ENCODE measurements around the gene TWSG1. TPM values are rescaled to one million over a fixed set of nuclear protein-coding genes. Genes with fewer than 3 reads are reported as not detected.

The TWSG1 gene
- total and polyA plus RNA-seq, 10 of the 15 experiments (the other 5 are each of a cell fraction or from before 2014, with no cell fraction given), result 11.1 to 45.1 (median 27.7) TPM

DNA sequence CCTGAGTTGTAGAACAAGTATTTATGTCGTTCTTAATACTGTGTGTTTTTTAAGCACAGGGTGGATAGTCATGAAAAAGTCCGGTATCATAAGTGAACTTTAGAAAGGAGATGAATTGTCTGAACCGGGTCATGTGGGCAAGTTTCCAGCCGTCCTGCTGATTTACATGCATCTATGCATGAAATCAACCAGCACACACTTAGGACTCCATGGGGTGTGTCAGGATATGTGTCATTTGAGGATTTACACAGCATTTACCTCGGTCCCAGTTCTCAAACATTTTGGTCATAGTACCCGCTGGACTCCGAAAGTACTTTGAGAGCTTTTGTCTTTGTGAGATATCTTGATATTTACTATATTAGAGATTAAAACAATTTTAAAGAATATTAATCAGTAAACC lies 47.5 kb upstream of the TWSG1 start:
- Histone ChIP-seq H3K27me3 (replicated peaks in 1 of 2; ENCODE audit: control insufficient read depth in 2 of 2, insufficient read depth in 2 of 2, low read length in 1 of 2) (no peaks in the 10 kb centered on the region), H3K79me2 (ENCODE audit: control insufficient read depth, insufficient read depth, low read length) (no peaks in the 10 kb centered on the region), H4K20me1 (ENCODE audit: control insufficient read depth, insufficient read depth) (no peaks in the 10 kb centered on the region), H3K27ac (ENCODE audit: control insufficient read depth, insufficient read depth) (no peak overlapping the region), H3K4me2 (ENCODE audit: control insufficient read depth, insufficient read depth) (no peak overlapping the region), H3K9me3 (replicated peaks; ENCODE audit: control insufficient read depth, insufficient read depth, low read length) (peaks cover 2% of the 10 kb centered on the region; the same call in 1 of the 3 replicates), H3K4me3 (no peak overlapping the region), H3K4me1 (ENCODE audit: control insufficient read depth, insufficient read depth, low read length) (no peaks in the 10 kb centered on the region), H3K36me3 (ENCODE audit: control insufficient read depth in 2 of 2, insufficient read depth in 2 of 2, low read length in 1 of 2) (no peaks in the 10 kb centered on the region), H3K9ac (ENCODE audit: control insufficient read depth, insufficient read depth, low read length) (no peak overlapping the region), H2AFZ (ENCODE audit: control insufficient read depth, low read depth, low read length) (no peak overlapping the region)
- FAIRE-seq (no peak), ATAC-seq (no peak), DNase-seq (ENCODE audit: low read depth, low spot score) (no peak)
- ChIA-PET RAD21 (ENCODE audit: unreplicated experiment) (no interaction called here), SMC1A (ENCODE audit: uncharacterized antibody, unreplicated experiment) (interaction anchor here (0.6 kb wide), 1 partner anchor 13 kb away, joined by 3 read pairs; no protein-coding TSS in a partner anchor), POLR2A (no interaction called here), CTCF (no interaction called here)
- intact Hi-C loops (cut with micrococcal nuclease; ENCODE audit: unreplicated experiment) (no loop called here), in situ Hi-C loops (cut with MboI) (no loop called here)
- no TSS peak for BruUV-seq (replicated peaks)
- TF ChIP-seq, protein P1, sequence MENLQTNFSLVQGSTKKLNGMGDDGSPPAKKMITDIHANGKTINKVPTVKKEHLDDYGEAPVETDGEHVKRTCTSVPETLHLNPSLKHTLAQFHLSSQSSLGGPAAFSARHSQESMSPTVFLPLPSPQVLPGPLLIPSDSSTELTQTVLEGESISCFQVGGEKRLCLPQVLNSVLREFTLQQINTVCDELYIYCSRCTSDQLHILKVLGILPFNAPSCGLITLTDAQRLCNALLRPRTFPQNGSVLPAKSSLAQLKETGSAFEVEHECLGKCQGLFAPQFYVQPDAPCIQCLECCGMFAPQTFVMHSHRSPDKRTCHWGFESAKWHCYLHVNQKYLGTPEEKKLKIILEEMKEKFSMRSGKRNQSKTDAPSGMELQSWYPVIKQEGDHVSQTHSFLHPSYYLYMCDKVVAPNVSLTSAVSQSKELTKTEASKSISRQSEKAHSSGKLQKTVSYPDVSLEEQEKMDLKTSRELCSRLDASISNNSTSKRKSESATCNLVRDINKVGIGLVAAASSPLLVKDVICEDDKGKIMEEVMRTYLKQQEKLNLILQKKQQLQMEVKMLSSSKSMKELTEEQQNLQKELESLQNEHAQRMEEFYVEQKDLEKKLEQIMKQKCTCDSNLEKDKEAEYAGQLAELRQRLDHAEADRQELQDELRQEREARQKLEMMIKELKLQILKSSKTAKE (IDR thresholded peaks at IDR 0.05; ENCODE audit: low read depth, poor library complexity, severe bottlenecking), result no peak
- TF ChIP-seq, protein P2, sequence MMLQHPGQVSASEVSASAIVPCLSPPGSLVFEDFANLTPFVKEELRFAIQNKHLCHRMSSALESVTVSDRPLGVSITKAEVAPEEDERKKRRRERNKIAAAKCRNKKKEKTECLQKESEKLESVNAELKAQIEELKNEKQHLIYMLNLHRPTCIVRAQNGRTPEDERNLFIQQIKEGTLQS (IDR thresholded peaks at IDR 0.05; ENCODE audit: borderline replicate concordance, extremely low read depth, low read depth, low read length), result no peak
- no peak for TF ChIP-seq RBBP5 (conservative IDR thresholded peaks at IDR 0.05)
- TF ChIP-seq KLF5 (IDR thresholded peaks at IDR 0.05; ENCODE audit: partially characterized antibody), result no peak
- no peak for TF ChIP-seq SMAD1 (IDR thresholded peaks at IDR 0.05; ENCODE audit: low read depth, partially characterized antibody)
- no peak for TF ChIP-seq RELA (IDR thresholded peaks at IDR 0.05; ENCODE audit: borderline replicate concordance, partially characterized antibody)
- TF ChIP-seq, protein P3, sequence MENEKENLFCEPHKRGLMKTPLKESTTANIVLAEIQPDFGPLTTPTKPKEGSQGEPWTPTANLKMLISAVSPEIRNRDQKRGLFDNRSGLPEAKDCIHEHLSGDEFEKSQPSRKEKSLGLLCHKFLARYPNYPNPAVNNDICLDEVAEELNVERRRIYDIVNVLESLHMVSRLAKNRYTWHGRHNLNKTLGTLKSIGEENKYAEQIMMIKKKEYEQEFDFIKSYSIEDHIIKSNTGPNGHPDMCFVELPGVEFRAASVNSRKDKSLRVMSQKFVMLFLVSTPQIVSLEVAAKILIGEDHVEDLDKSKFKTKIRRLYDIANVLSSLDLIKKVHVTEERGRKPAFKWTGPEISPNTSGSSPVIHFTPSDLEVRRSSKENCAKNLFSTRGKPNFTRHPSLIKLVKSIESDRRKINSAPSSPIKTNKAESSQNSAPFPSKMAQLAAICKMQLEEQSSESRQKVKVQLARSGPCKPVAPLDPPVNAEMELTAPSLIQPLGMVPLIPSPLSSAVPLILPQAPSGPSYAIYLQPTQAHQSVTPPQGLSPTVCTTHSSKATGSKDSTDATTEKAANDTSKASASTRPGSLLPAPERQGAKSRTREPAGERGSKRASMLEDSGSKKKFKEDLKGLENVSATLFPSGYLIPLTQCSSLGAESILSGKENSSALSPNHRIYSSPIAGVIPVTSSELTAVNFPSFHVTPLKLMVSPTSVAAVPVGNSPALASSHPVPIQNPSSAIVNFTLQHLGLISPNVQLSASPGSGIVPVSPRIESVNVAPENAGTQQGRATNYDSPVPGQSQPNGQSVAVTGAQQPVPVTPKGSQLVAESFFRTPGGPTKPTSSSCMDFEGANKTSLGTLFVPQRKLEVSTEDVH (IDR thresholded peaks at IDR 0.05; ENCODE audit: low read depth, partially characterized antibody), result no peak
- TF ChIP-seq ESRRA (IDR thresholded peaks at IDR 0.05; ENCODE audit: low read length), result no peak
- TF ChIP-seq CHD1 (IDR thresholded peaks at IDR 0.05; ENCODE audit: low read depth, low read length), result no peak
- TF ChIP-seq WRNIP1 (IDR thresholded peaks at IDR 0.05; ENCODE audit: borderline replicate concordance, low read depth, low read length), result no peak
- TF ChIP-seq TAF1 (IDR thresholded peaks at IDR 0.05; ENCODE audit: borderline replicate concordance, low read depth, low read length), result no peak
- 89% methylated on average over 7 of the region's 7 CpGs for WGBS (ENCODE audit: insufficient coverage, insufficient replicate concordance, low lambda C conversion rate, missing lambda C conversion rate)
